Duodenal mucosa (tissue), 2 donors: Measurements from ENCODE around the gene ENTREP3.

Source experiments
- H3K27ac ChIP-seq: one replicate; pipeline ENCODE4 v1.7.0; 2013; ENCODE audit warnings: low read depth, low read length
- H3K27me3 ChIP-seq, 2 donors: one replicate each; pipeline ENCODE4 v1.7.0; 2013; ENCODE audit warnings: low read length in 2 of 2, control low read depth in 1 of 2; ENCODE audit not compliant: insufficient read depth in 2 of 2, control insufficient read depth in 1 of 2
- H3K36me3 ChIP-seq, 2 donors: one replicate each; pipeline ENCODE4 v1.7.0; 2013; ENCODE audit warnings: low read length in 2 of 2, control low read depth in 1 of 2; ENCODE audit not compliant: insufficient read depth in 2 of 2, control insufficient read depth in 1 of 2
- H3K4me1 ChIP-seq, 2 donors: one replicate each; pipeline ENCODE4 v1.7.0; 2013; ENCODE audit warnings: low read length in 2 of 2, control low read depth in 1 of 2; ENCODE audit not compliant: insufficient read depth in 2 of 2, control insufficient read depth in 1 of 2
- H3K4me3 ChIP-seq, 2 donors: one replicate each; pipeline ENCODE4 v1.7.0; 2013; ENCODE audit warnings: low read length in 2 of 2, low read depth in 1 of 2
- H3K9ac ChIP-seq, 2 donors: one replicate each; pipeline ENCODE4 v1.7.0; 2013; ENCODE audit warnings: low read length in 2 of 2, low read depth in 1 of 2
- H3K9me3 ChIP-seq, 2 donors: one replicate each; pipeline ENCODE4 v1.7.0; 2013; ENCODE audit warnings: low read length in 2 of 2, control low read depth in 1 of 2; ENCODE audit not compliant: control insufficient read depth in 1 of 2

ENTREP3 gene

GRCh38 chr1:155205969-155206593 is 49.2 kb downstream of the ENTREP3 start:
- no peak overlapping the region for H3K9ac ChIP-seq
- peaks cover 21 to 26% of the 10 kb centered on the region in 2 donors for H3K4me1 ChIP-seq
- H3K27ac ChIP-seq = no peak overlapping the region
- no peak overlapping the region for H3K4me3 ChIP-seq
- no peaks in the 10 kb centered on the region for H3K9me3 ChIP-seq
- no peaks in the 10 kb centered on the region for H3K36me3 ChIP-seq
- no peaks in the 10 kb centered on the region for H3K27me3 ChIP-seq

GRCh38 chr1:155205035-155205434 is 50.2 kb downstream of the ENTREP3 start:
- Histone ChIP-seq H3K4me3 (no peak overlapping the region), H3K9me3 (no peaks in the 10 kb centered on the region), H3K9ac (no peak overlapping the region), H3K4me1 (peaks cover 21 to 24% of the 10 kb centered on the region in 2 donors), H3K36me3 (peaks cover 0 to 5% of the 10 kb centered on the region in 2 donors), H3K27ac (no peak overlapping the region), H3K27me3 (no peaks in the 10 kb centered on the region)

GRCh38 chr1:155202731-155203515 is 52.4 kb downstream of the ENTREP3 start:
- Histone ChIP-seq H3K4me1 (peaks cover 7 to 11% of the 10 kb centered on the region in 2 donors), H3K4me3 (no peak overlapping the region), H3K9ac (no peak overlapping the region), H3K9me3 (no peaks in the 10 kb centered on the region), H3K27me3 (no peaks in the 10 kb centered on the region), H3K36me3 (peaks cover 0 to 11% of the 10 kb centered on the region in 2 donors), H3K27ac (no peak overlapping the region)

GRCh38 chr1:155202198-155202597 is 53.1 kb downstream of the ENTREP3 start:
- Histone ChIP-seq H3K9me3 (no peaks in the 10 kb centered on the region), H3K4me1 (peaks cover 4% of the 10 kb centered on the region in 2 donors), H3K9ac (no peak overlapping the region), H3K4me3 (no peak overlapping the region), H3K27me3 (no peaks in the 10 kb centered on the region), H3K27ac (no peak overlapping the region), H3K36me3 (peaks cover 0 to 13% of the 10 kb centered on the region in 2 donors)

GRCh38 chr1:155200920-155201319 is 54.4 kb downstream of the ENTREP3 start:
- no peak overlapping the region for H3K4me3 ChIP-seq
- no peak overlapping the region for H3K27ac ChIP-seq
- peaks cover 0 to under 1% of the 10 kb centered on the region in 2 donors for H3K4me1 ChIP-seq
- H3K9ac ChIP-seq = no peak overlapping the region
- H3K27me3 ChIP-seq = no peaks in the 10 kb centered on the region
- peaks cover 0 to 13% of the 10 kb centered on the region in 2 donors for H3K36me3 ChIP-seq
- H3K9me3 ChIP-seq = no peaks in the 10 kb centered on the region

- Histone ChIP-seq H3K9ac (no peak overlapping the region), H3K27ac (no peak overlapping the region), H3K9me3 (no peaks in the 10 kb centered on the region), H3K36me3 (peaks cover 0 to 13% of the 10 kb centered on the region in 2 donors), H3K27me3 (no peaks in the 10 kb centered on the region), H3K4me1 (peaks cover 0 to 9% of the 10 kb centered on the region in 2 donors), H3K4me3 (no peak overlapping the region)
These were observed 55.5 kb downstream of the ENTREP3 start for GRCh38 chr1:155199792-155200191.

- Histone ChIP-seq H3K4me1 (peaks cover 9 to 19% of the 10 kb centered on the region in 2 donors), H3K9ac (no peak overlapping the region), H3K9me3 (no peaks in the 10 kb centered on the region), H3K4me3 (no peak overlapping the region), H3K27me3 (no peaks in the 10 kb centered on the region), H3K27ac (no peak overlapping the region), H3K36me3 (peaks cover 0 to 13% of the 10 kb centered on the region in 2 donors)
These were observed 56.8 kb downstream of the ENTREP3 start for GRCh38 chr1:155198547-155198906.

GRCh38 chr1:155197901-155198546 is 57.3 kb downstream of the ENTREP3 start:
- no peaks in the 10 kb centered on the region for H3K27me3 ChIP-seq
- H3K36me3 ChIP-seq = peaks cover 0 to 13% of the 10 kb centered on the region in 2 donors
- H3K9ac ChIP-seq = no peak overlapping the region
- peaks cover 14 to 19% of the 10 kb centered on the region in 2 donors for H3K4me1 ChIP-seq
- no peak overlapping the region for H3K4me3 ChIP-seq
- H3K9me3 ChIP-seq = no peaks in the 10 kb centered on the region
- no peak overlapping the region for H3K27ac ChIP-seq
